A673 (cell line): ENCODE results near the gene IMPDH1. TPM values are rescaled to one million over a fixed set of nuclear protein-coding genes. Genes with fewer than 3 reads are reported as not detected.

ENCODE experiments used
- BruUV-seq: library from RNA; stranded (reverse); fragments of 400-500 nt; replicated peaks from 2 replicates; lab custom pipeline; 2021; lab: Mats Ljungman, UMichigan
- CTCF ChIA-PET: fragments of 300-600 bp; sonication (Branson Sonifier 250); formaldehyde crosslinking; loops from one replicate; lab custom pipeline; 2022; ENCODE audit warnings: antibody characterized with exemption; lab: Charles Lee
- POLR2A ChIA-PET: fragments of 300-600 bp; sonication (Branson Sonifier 250); formaldehyde crosslinking; loops from one replicate; lab custom pipeline; 2022; ENCODE audit warnings: antibody characterized with exemption; ENCODE audit not compliant: low non-redundant PET; lab: Charles Lee
- DNase-seq: peaks from one replicate; pipeline ENCODE4 v3.0.0-alpha.2; 2015; ENCODE audit warnings: low spot score
- H3K27ac ChIP-seq: fragments of 200-600 bp; sonication (generic); 2 replicates; pipeline ENCODE4 v1.5.1; 2016; ENCODE audit warnings: mixed run types, low read depth, mild to moderate bottlenecking, mixed read lengths, antibody characterized with exemption, low read length; ENCODE audit not compliant: poor library complexity, severe bottlenecking
- H3K27me3 ChIP-seq: fragments of 200-600 bp; sonication (generic); replicated peaks from 2 replicates; pipeline ENCODE4 v1.6.1; 2017; ENCODE audit warnings: mixed run types, low read depth, mild to moderate bottlenecking, mixed read lengths, antibody characterized with exemption, low read length; ENCODE audit not compliant: insufficient read depth, poor library complexity
- H3K36me3 ChIP-seq: fragments of 200-600 bp; sonication (generic); 2 replicates; pipeline ENCODE4 v1.6.1; 2016; ENCODE audit warnings: mixed run types, mild to moderate bottlenecking, mixed read lengths, antibody characterized with exemption, low read length; ENCODE audit not compliant: insufficient read depth, poor library complexity, severe bottlenecking
- H3K4me1 ChIP-seq: fragments of 200-600 bp; sonication (generic); 2 replicates; pipeline ENCODE4 v1.6.1; 2017; ENCODE audit warnings: mixed run types, mild to moderate bottlenecking, mixed read lengths, antibody characterized with exemption, low read length; ENCODE audit not compliant: insufficient read depth, poor library complexity, severe bottlenecking
- H3K4me3 ChIP-seq: fragments of 200-600 bp; sonication (generic); 2 replicates; pipeline ENCODE4 v1.5.1; 2016; ENCODE audit warnings: low read depth, mixed run types, mild to moderate bottlenecking, mixed read lengths, low read length; ENCODE audit not compliant: poor library complexity, severe bottlenecking
- H3K9me3 ChIP-seq: fragments of 200-600 bp; sonication (generic); 2 replicates; pipeline ENCODE4 v1.6.1; 2016; ENCODE audit warnings: mixed run types, low read depth, mild to moderate bottlenecking, mixed read lengths, antibody characterized with exemption, low read length; ENCODE audit not compliant: poor library complexity, severe bottlenecking
- CTCF ChIP-seq: fragments of 300-800, 200-600 bp; sonication (generic); conservative IDR thresholded peaks from 2 replicates; pipeline ENCODE4 v1.5.1; 2017; ENCODE audit warnings: low read depth, mild to moderate bottlenecking, antibody characterized with exemption, low read length, moderate library complexity, mixed read lengths
- EZH2 ChIP-seq: fragments of 200-600 bp; sonication (generic); IDR thresholded peaks from 2 replicates; pipeline ENCODE4 v1.6.1; 2017; ENCODE audit warnings: borderline replicate concordance, low read depth, mild to moderate bottlenecking, mixed read lengths, antibody characterized with exemption, low read length; ENCODE audit not compliant: poor library complexity, severe bottlenecking
- intact Hi-C: fragments of 100-400 bp; cut with micrococcal nuclease; formaldehyde crosslinking; loops from one replicate; pipeline ENCODE4 v1.10.0; 2022; ENCODE audit not compliant: unreplicated experiment
- total RNA-seq: library from RNA; stranded (reverse); gene quantifications from 2 replicates; pipeline ENCODE4 v1.2.3, GENCODE V29; 2021

IMPDH1 gene
- total RNA-seq, 1 experiment from 2014 or later = 92.6 TPM

- no peaks in the 10 kb centered on the region for H3K4me1 ChIP-seq
- TF ChIP-seq EZH2 (no peak), CTCF (no peak)
- no peaks in the 10 kb centered on the region for H3K9me3 ChIP-seq
- BruUV-seq = no TSS peak
- no peaks in the 10 kb centered on the region for H3K27me3 ChIP-seq
- no peak for DNase-seq
- intact Hi-C loops = no loop called here
- ChIA-PET POLR2A (no interaction called here), CTCF (no interaction called here)
- H3K36me3 ChIP-seq = no peaks in the 10 kb centered on the region
- H3K27ac ChIP-seq = no peak overlapping the region
- no peak overlapping the region for H3K4me3 ChIP-seq
Measured at GRCh38 chr7:128379900-128380479, 29.8 kb downstream of the IMPDH1 start.

GRCh38 chr7:128378637-128379036 lies 31.1 kb downstream of the IMPDH1 start:
- Histone ChIP-seq H3K27ac (no peak overlapping the region), H3K9me3 (no peaks in the 10 kb centered on the region), H3K4me3 (no peak overlapping the region), H3K27me3 (no peaks in the 10 kb centered on the region), H3K36me3 (no peaks in the 10 kb centered on the region), H3K4me1 (no peaks in the 10 kb centered on the region)
- intact Hi-C loops = no loop called here
- ChIA-PET POLR2A (no interaction called here), CTCF (interaction anchor here (1.0 kb wide), 1 partner anchor 81 kb away, joined by 6 read pairs; no protein-coding TSS in a partner anchor)
- BruUV-seq = no TSS peak
- no peak for DNase-seq
- TF ChIP-seq EZH2 (no peak), CTCF (no peak)

- CTCF ChIA-PET = no interaction called here
Measured at GRCh38 chr7:128376077-128376476, 33.7 kb downstream of the IMPDH1 start.

More at GRCh38 chr7:128376077-128376476, 33.7 kb downstream of the IMPDH1 start:
- Histone ChIP-seq H3K27ac (no peak overlapping the region), H3K9me3 (no peaks in the 10 kb centered on the region), H3K27me3 (no peaks in the 10 kb centered on the region), H3K4me3 (no peak overlapping the region), H3K36me3 (no peaks in the 10 kb centered on the region), H3K4me1 (no peaks in the 10 kb centered on the region)
- DNase-seq = no peak
- intact Hi-C loops = no loop called here
- POLR2A ChIA-PET = no interaction called here
- no TSS peak for BruUV-seq
- TF ChIP-seq EZH2 (no peak), CTCF (no peak)
